GM18861 (cell line): Measurements from ENCODE around the gene SLC22A24.
"Not testable (repeated sequence)": the region's sequence is repeated elsewhere in the genome, so short reads cannot be mapped to it uniquely, and the experiment has no call there.

ENCODE experiments used
- ATAC-seq: cut with Tn5 transposase; IDR thresholded peaks from one replicate; pipeline ENCODE4 v1.9.1; 2021; ENCODE audit not compliant: unreplicated experiment

The SLC22A24 gene, protein sequence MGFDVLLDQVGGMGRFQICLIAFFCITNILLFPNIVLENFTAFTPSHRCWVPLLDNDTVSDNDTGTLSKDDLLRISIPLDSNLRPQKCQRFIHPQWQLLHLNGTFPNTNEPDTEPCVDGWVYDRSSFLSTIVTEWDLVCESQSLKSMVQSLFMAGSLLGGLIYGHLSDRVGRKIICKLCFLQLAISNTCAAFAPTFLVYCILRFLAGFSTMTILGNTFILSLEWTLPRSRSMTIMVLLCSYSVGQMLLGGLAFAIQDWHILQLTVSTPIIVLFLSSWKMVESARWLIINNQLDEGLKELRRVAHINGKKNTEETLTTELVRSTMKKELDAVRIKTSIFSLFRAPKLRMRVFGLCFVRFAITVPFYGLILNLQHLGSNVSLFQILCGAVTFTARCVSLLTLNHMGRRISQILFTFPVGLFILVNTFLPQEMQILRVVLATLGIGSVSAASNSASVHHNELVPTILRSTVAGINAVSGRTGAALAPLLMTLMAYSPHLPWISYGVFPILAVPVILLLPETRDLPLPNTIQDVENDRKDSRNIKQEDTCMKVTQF

DNA sequence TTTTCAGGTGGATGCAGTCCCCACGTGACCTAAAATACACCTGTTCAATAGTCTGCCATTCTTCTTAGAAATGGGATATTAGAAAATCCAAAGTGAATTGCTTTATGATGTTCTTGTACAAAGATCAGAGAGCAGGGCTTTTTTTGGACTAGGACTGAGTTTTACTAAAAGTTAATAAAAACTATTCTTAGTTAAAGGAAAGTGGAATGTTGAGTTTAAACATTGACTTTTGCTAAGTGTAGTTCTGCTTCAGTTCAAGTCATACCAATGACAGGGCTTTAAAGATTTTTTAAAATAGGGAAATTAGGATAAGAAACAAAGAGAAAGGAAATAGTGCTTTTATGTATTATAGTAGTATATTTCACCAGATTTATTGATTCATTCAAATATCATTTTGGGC is at the start of gene SLC22A24:
SLC22A24 (minus strand) TSS at position 101 of the 400 bp plus-strand sequence. CDS start 442 bp downstream, outside the sequence.
- ATAC-seq: no peak

- no peak for ATAC-seq
Measured at GRCh38 chr11:63180536-63180935, 36.5 kb upstream of the SLC22A24 start.

GRCh38 chr11:63179432-63180041 is 35.5 kb upstream of the SLC22A24 start:
- ATAC-seq: no peak

GRCh38 chr11:63177872-63178271 is 33.9 kb upstream of the SLC22A24 start:
- no peak for ATAC-seq

GRCh38 chr11:63165706-63166310 is 21.8 kb upstream of the SLC22A24 start:
- no peak for ATAC-seq

GRCh38 chr11:63155794-63156193 is 11.8 kb upstream of the SLC22A24 start:
- ATAC-seq: no peak

DNA sequence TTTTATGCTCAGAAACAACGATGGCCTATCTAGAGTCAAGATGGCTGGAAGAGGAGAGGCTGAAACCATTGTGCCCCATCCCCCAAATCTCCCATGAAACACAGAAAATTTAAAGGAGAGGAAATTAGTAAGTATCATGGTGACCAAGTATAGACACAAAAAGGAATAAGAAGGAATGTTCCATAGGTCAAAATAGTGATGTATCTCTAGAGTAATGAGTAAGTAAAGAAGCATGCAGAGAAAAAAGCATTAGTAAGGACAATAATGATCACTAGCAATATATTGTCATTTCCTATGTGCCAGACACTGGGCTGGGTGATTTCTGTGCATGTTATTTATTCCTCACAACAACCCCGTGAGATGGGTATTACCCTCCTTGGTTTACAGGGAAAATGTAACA is 2.6 kb upstream of the SLC22A24 start:
- no peak for ATAC-seq

- no peak for ATAC-seq
Measured at GRCh38 chr11:63142459-63142858, 1.6 kb downstream of the SLC22A24 start.

DNA sequence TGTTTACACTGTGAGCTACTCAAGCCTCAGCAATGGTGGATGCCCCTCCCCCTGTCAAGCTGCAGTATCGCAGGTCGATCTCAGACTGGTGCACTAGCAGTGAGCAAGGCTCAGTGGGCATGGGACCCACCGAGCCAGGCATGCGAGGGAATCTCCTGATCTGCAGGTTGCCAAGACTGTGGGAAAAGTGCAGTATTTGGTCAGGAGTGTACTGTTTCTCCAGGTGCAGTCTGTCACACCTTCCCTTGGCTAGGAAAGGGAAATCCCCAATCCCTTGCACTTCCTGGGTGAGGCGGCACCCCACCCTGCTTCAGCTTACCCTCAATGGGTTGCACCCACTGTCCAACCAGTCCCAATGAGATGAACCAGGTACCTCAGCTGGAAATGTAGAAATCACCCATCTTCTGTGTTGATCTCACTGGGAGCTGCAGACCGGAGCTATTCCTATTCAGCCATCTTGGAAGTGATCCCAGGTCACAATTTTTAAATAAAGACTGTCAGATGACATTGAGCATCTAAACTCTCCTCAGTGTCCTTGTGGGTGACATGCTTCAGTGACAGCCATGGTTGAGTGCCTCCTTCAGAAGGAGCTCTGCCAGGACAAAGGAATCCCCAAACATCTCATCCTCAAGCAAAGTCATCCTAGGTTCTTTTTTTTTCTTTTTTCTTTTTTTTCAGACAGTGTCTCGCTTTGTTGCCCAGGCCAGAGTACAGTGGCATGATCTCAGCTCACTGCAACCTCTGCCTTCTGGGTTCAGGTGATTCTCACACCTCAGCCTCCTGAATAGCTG is 10.8 kb downstream of the SLC22A24 start:
- no peak for ATAC-seq

- ATAC-seq: no peak
Measured at GRCh38 chr11:63099555-63099954, 44.5 kb downstream of the SLC22A24 start.

DNA sequence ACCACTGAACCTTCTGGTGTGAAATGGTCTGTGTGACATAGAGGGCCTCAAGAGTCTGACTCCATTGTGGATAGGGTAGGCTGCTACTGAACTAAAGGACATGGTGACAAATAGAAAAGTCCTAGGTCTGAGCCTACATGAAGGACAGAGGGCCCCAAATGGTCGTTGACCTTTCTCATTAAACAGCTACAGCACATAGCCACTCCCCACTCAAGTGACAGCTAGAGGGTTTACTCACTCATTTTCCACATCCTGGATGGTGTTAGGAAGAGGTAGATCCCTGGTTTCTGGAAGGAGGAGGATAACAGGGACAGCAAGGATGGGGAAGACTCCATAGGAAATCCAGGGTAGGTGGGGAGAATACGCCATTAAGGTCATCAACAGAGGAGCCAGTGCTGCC is 63.3 kb downstream of the SLC22A24 start:
- ATAC-seq: no peak

DNA sequence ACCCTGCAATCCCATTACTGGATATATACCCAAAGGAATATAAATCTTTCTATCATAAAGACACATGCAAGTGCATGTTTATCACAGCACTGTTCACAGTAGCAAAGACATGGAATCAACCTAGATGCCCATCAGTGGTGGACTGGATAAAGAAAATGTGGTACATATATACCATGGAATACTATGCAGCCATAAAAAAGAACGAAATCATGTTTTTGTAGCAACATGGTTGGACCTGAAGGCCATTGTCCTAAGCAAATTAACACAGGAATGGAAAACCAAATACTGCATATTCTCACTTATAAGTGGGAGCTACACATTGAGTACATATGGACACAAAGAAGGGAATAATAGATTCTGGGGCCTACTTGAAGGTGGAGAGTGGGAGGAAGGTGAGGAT is 97.8 kb downstream of the SLC22A24 start:
- not testable (repeated sequence) for ATAC-seq

DNA sequence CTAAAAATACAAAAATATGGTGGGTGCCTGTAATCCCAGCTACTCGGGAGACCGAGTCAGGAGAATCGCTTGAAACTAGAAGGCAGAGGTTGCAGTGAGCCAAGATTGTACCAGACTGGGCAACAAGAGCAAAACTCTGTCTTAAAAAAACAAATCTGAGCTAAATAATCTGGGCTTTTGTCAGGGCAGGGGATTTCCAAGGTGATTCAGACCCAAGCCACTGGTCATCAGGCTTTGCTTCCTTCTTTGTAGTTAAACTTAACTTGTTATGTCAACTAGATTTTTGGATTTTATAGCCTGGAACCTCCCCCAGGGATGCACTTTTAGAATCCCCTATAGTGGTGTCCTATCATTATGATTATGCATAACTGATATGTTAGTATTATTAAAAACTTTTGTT is 101.4 kb downstream of the SLC22A24 start:
- no peak for ATAC-seq

- no peak for ATAC-seq
Measured at GRCh38 chr11:63032457-63032856, 111.6 kb downstream of the SLC22A24 start.
